Measurements from ENCODE around the gene LRP6. TPM values are rescaled to one million over a fixed set of nuclear protein-coding genes. Genes with fewer than 3 reads are reported as not detected.

Gene LRP6
- total and polyA plus RNA-seq, 9 donors: 11.9 to 46.5 (median 40.8) TPM

GRCh38 chr12:12086362-12086761 lies 180.5 kb downstream of the LRP6 start:
- intact Hi-C loops (cut with DNase I): loop anchor here in 1 of 4 donors (10.0 kb wide), 1 partner anchor 238 kb away; no protein-coding TSS in a partner anchor
- no peaks in the 10 kb centered on the region for H3K27me3 ChIP-seq
- 77 to 83% (median 80%) methylated on average over 5 of the region's 5 CpGs for WGBS, 3 donors
- H3K27ac ChIP-seq: no peak overlapping the region
- TF ChIP-seq CTCF (IDR thresholded peaks at IDR 0.05) (no peak), POLR2A (IDR thresholded peaks at IDR 0.05) (no peak), EP300 (IDR thresholded peaks at IDR 0.05) (no peak)
- no peaks in the 10 kb centered on the region for H3K9me3 ChIP-seq
- no peak overlapping the region for H3K4me3 ChIP-seq
- DNase-seq: no peak
- no peaks in the 10 kb centered on the region for H3K4me1 ChIP-seq (ENCODE audit: insufficient read depth)
- H3K36me3 ChIP-seq: no peaks in the 10 kb centered on the region

- no peaks in the 10 kb centered on the region for H3K27me3 ChIP-seq
- no peak overlapping the region for H3K27ac ChIP-seq
- intact Hi-C loops (cut with DNase I): loop anchor here in 2 of 4 donors (5.0 to 10.0 kb wide), 2 partner anchors 241 to 249 kb away; no protein-coding TSS in a partner anchor
- H3K4me1 ChIP-seq (ENCODE audit: insufficient read depth): no peaks in the 10 kb centered on the region
- DNase-seq: no peak
- no peaks in the 10 kb centered on the region for H3K9me3 ChIP-seq
- TF ChIP-seq POLR2A (IDR thresholded peaks at IDR 0.05): no peak
- WGBS, 3 donors: 68 to 73% (median 70%) methylated on average over 8 of the region's 8 CpGs
- H3K36me3 ChIP-seq: no peaks in the 10 kb centered on the region
- no peak overlapping the region for H3K4me3 ChIP-seq
These were observed 183.2 kb downstream of the LRP6 start for GRCh38 chr12:12083688-12084087.

GRCh38 chr12:12081836-12082497 lies 184.9 kb downstream of the LRP6 start:
- DNase-seq: no peak
- Histone ChIP-seq H3K9me3 (no peaks in the 10 kb centered on the region), H3K27ac (no peak overlapping the region), H3K27me3 (no peaks in the 10 kb centered on the region), H3K36me3 (no peaks in the 10 kb centered on the region), H3K4me1 (ENCODE audit: insufficient read depth) (no peaks in the 10 kb centered on the region), H3K4me3 (no peak overlapping the region)
- TF ChIP-seq POLR2A (IDR thresholded peaks at IDR 0.05) (no peak), CTCF (IDR thresholded peaks at IDR 0.05) (peak in 2 of 3 donors; percentile 15 to 34)
- intact Hi-C loops (cut with DNase I): loop anchor here in 2 of 4 donors (5.0 to 10.0 kb wide), 2 partner anchors 243 to 250 kb away; no protein-coding TSS in a partner anchor
- 74 to 77% (median 76%) methylated on average over 3 of the region's 3 CpGs for WGBS, 3 donors

- WGBS, 3 donors: 48 to 57% (median 52%) methylated on average over 5 of the region's 5 CpGs
- H3K9me3 ChIP-seq: no peaks in the 10 kb centered on the region
- no peak for TF ChIP-seq EP300 (IDR thresholded peaks at IDR 0.05)
- no peak for TF ChIP-seq POLR2A (IDR thresholded peaks at IDR 0.05)
- TF ChIP-seq CTCF (IDR thresholded peaks at IDR 0.05): no peak
- H3K27ac ChIP-seq: no peak overlapping the region
- intact Hi-C loops (cut with DNase I): no loop called here
- no peak for DNase-seq
- no peaks in the 10 kb centered on the region for H3K27me3 ChIP-seq
- no peaks in the 10 kb centered on the region for H3K4me1 ChIP-seq (ENCODE audit: insufficient read depth)
- no peak overlapping the region for H3K4me3 ChIP-seq
- H3K36me3 ChIP-seq: no peaks in the 10 kb centered on the region
These were observed 187.6 kb downstream of the LRP6 start for GRCh38 chr12:12079291-12079690.

- Histone ChIP-seq H3K9me3 (no peaks in the 10 kb centered on the region), H3K4me3 (no peak overlapping the region), H3K36me3 (no peaks in the 10 kb centered on the region), H3K4me1 (ENCODE audit: insufficient read depth) (no peaks in the 10 kb centered on the region), H3K27me3 (no peaks in the 10 kb centered on the region), H3K27ac (no peak overlapping the region)
- no peak for TF ChIP-seq POLR2A (IDR thresholded peaks at IDR 0.05)
- no peak for TF ChIP-seq CTCF (IDR thresholded peaks at IDR 0.05)
- TF ChIP-seq EP300 (IDR thresholded peaks at IDR 0.05): no peak
- 72 to 84% (median 75%) methylated on average over 21 of the region's 21 CpGs for WGBS, 3 donors
- intact Hi-C loops (cut with DNase I): no loop called here
- no peak for DNase-seq
These were observed 194.6 kb downstream of the LRP6 start for GRCh38 chr12:12072064-12072760.

Measured in ovary (tissue), 9 donors.